GM23338 (cell line): Measurements from ENCODE around the gene ADGRG2.

Experiments used
- EZH2 ChIP-seq: fragments of 200-600 bp; sonication (generic); IDR thresholded peaks from one replicate; pipeline ENCODE4 v1.8.0; 2017; ENCODE audit warnings: antibody characterized with exemption, mild to moderate bottlenecking, low read depth; ENCODE audit not compliant: unreplicated experiment
- EZH2phosphoT487 ChIP-seq: fragments of 200-600 bp; sonication (generic); IDR thresholded peaks from one replicate; pipeline ENCODE4 v1.8.1; 2018; ENCODE audit warnings: antibody characterized with exemption; ENCODE audit not compliant: unreplicated experiment
- JUNB ChIP-seq: IDR thresholded peaks from one replicate; pipeline ENCODE4 v1.6.1; 2016; ENCODE audit warnings: antibody characterized with exemption; ENCODE audit not compliant: unreplicated experiment
- POLR2AphosphoS5 ChIP-seq: IDR thresholded peaks from 2 replicates; pipeline ENCODE4 v1.6.1; 2016; ENCODE audit warnings: antibody characterized with exemption, low read depth
- STAT1 ChIP-seq: IDR thresholded peaks from one replicate; pipeline ENCODE4 v1.6.1; 2016; ENCODE audit warnings: antibody characterized with exemption; ENCODE audit not compliant: unreplicated experiment
- TF ChIP-seq, protein P1 (sequence below), 2 experiments: fragments of 200-600 bp in 1 of 2; sonication (generic) in 1 of 2; conservative IDR thresholded peaks; 2 replicates each; pipeline versions ENCODE4 v1.5.1 to v1.6.1; 2016 to 2017; ENCODE audit warnings: antibody characterized with exemption in 2 of 2, low read depth in 2 of 2, mild to moderate bottlenecking in 2 of 2, moderate library complexity in 1 of 2
- TF ChIP-seq, protein P2 (sequence below): IDR thresholded peaks from one replicate; pipeline ENCODE4 v1.6.1; 2018; ENCODE audit warnings: antibody characterized with exemption; ENCODE audit not compliant: unreplicated experiment

DNA sequence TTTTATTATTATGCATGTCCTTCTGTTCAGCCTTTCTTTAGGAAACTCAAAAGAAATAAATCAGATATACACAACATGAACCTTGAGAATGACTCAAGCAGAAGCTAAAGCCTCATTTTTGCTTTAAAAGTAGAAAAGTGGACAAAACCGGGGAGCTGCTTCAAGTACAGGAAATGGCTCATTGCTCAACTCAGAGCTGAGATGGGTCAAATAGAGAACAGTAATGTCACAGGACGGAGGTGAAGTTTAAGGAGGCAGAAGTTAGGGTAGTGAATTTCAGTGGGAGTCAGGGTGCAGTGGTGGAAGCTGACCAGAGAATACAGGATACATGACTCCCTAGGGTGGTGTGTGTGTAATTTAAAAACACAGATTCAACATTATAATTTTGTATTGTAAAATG is 160.6 kb downstream of the ADGRG2 start:
- TF ChIP-seq, protein P1, sequence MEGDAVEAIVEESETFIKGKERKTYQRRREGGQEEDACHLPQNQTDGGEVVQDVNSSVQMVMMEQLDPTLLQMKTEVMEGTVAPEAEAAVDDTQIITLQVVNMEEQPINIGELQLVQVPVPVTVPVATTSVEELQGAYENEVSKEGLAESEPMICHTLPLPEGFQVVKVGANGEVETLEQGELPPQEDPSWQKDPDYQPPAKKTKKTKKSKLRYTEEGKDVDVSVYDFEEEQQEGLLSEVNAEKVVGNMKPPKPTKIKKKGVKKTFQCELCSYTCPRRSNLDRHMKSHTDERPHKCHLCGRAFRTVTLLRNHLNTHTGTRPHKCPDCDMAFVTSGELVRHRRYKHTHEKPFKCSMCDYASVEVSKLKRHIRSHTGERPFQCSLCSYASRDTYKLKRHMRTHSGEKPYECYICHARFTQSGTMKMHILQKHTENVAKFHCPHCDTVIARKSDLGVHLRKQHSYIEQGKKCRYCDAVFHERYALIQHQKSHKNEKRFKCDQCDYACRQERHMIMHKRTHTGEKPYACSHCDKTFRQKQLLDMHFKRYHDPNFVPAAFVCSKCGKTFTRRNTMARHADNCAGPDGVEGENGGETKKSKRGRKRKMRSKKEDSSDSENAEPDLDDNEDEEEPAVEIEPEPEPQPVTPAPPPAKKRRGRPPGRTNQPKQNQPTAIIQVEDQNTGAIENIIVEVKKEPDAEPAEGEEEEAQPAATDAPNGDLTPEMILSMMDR (conservative IDR thresholded peaks at IDR 0.05; ENCODE audit: low read depth in 2 of 2) = no peak
- TF ChIP-seq STAT1 = no peak
- TF ChIP-seq POLR2AphosphoS5 = no peak
- no peak for TF ChIP-seq EZH2
- TF ChIP-seq, protein P2, sequence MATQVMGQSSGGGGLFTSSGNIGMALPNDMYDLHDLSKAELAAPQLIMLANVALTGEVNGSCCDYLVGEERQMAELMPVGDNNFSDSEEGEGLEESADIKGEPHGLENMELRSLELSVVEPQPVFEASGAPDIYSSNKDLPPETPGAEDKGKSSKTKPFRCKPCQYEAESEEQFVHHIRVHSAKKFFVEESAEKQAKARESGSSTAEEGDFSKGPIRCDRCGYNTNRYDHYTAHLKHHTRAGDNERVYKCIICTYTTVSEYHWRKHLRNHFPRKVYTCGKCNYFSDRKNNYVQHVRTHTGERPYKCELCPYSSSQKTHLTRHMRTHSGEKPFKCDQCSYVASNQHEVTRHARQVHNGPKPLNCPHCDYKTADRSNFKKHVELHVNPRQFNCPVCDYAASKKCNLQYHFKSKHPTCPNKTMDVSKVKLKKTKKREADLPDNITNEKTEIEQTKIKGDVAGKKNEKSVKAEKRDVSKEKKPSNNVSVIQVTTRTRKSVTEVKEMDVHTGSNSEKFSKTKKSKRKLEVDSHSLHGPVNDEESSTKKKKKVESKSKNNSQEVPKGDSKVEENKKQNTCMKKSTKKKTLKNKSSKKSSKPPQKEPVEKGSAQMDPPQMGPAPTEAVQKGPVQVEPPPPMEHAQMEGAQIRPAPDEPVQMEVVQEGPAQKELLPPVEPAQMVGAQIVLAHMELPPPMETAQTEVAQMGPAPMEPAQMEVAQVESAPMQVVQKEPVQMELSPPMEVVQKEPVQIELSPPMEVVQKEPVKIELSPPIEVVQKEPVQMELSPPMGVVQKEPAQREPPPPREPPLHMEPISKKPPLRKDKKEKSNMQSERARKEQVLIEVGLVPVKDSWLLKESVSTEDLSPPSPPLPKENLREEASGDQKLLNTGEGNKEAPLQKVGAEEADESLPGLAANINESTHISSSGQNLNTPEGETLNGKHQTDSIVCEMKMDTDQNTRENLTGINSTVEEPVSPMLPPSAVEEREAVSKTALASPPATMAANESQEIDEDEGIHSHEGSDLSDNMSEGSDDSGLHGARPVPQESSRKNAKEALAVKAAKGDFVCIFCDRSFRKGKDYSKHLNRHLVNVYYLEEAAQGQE = no peak
- no peak for TF ChIP-seq EZH2phosphoT487
- no peak for TF ChIP-seq JUNB
